Measurements from ENCODE around the gene FCER1G. TPM values are rescaled to one million over a fixed set of nuclear protein-coding genes. Genes with fewer than 3 reads are reported as not detected.
A peak's percentile ranks its signal among the peaks of the same experiment; 100 is the strongest.

The FCER1G gene
- total and polyA plus RNA-seq, 10 donors: 148 to 402 (median 243) TPM

DNA sequence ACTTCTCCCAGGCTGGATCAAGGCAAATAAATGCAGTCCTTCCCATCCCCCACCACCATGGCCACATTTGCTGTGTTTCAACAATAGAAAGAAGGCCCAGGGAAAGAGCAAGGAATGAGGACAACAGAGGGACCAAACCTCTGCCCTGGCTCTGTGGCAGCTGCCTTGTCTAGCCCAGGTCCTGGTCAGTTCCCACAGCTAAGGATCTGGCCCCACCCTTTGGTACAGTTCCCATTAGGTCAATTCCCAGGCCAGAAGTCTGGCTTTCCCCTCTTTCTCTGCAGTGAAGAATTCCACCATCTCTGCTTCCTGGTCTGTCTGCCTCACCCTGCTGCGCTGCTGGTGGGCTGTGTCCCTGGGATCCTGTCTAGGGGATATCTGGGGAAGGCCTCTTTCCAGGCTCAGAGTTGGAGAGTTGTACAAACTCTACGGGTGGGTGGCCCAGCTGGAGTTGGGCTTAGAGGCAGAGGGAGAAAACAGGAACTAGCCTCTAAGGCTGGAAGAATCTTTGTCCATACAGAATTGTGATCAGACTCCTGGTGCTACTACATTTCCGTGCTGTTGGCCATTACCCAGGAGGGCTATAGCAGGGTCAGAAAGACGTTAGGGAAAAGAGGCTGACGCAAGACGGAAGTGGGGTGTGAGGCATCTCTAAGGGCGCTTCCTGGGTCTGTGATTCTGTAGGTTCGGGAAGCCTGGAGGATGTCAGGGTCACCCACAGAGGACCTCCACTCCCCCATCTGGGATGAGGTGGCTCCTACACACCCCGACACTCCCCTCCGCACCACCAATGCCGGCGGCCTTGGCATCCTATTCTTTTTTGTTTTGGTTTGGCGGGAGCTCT lies 13.9 kb upstream of the FCER1G start:
- no peak for TF ChIP-seq POLR2A (IDR thresholded peaks at IDR 0.05)
- peak in 1 of 3 donors; percentile 37 for TF ChIP-seq POLR2AphosphoS5 (IDR thresholded peaks at IDR 0.05)
- TF ChIP-seq, protein P1, sequence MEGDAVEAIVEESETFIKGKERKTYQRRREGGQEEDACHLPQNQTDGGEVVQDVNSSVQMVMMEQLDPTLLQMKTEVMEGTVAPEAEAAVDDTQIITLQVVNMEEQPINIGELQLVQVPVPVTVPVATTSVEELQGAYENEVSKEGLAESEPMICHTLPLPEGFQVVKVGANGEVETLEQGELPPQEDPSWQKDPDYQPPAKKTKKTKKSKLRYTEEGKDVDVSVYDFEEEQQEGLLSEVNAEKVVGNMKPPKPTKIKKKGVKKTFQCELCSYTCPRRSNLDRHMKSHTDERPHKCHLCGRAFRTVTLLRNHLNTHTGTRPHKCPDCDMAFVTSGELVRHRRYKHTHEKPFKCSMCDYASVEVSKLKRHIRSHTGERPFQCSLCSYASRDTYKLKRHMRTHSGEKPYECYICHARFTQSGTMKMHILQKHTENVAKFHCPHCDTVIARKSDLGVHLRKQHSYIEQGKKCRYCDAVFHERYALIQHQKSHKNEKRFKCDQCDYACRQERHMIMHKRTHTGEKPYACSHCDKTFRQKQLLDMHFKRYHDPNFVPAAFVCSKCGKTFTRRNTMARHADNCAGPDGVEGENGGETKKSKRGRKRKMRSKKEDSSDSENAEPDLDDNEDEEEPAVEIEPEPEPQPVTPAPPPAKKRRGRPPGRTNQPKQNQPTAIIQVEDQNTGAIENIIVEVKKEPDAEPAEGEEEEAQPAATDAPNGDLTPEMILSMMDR (IDR thresholded peaks at IDR 0.05 in 8 of 11, conservative IDR thresholded peaks at IDR 0.05 in 3 of 11): no peak
- no peaks in the 10 kb centered on the region for H3K27me3 ChIP-seq (replicated peaks in 1 of 7)
- peak overlapping the region; percentile 93 to 97 (median 95) for H3K27ac ChIP-seq
- peak overlapping the region in 7 of 8 donors; percentile 70 to 88 (median 81) for H3K4me3 ChIP-seq
- WGBS, 5 donors: 49 to 64% (median 51%) methylated on average over 13 of the region's 13 CpGs
- intact Hi-C loops (cut with DNase I; ENCODE audit: low total_unique reads): no loop called here
- no peaks in the 10 kb centered on the region for H3K9me3 ChIP-seq
- peaks cover 0 to 31% (median 12%) of the 10 kb centered on the region in 6 donors for H3K36me3 ChIP-seq
- H3K4me1 ChIP-seq: peaks cover 55 to 97% (median 88%) of the 10 kb centered on the region in 6 donors
- DNase-seq: peak; percentile 84

DNA sequence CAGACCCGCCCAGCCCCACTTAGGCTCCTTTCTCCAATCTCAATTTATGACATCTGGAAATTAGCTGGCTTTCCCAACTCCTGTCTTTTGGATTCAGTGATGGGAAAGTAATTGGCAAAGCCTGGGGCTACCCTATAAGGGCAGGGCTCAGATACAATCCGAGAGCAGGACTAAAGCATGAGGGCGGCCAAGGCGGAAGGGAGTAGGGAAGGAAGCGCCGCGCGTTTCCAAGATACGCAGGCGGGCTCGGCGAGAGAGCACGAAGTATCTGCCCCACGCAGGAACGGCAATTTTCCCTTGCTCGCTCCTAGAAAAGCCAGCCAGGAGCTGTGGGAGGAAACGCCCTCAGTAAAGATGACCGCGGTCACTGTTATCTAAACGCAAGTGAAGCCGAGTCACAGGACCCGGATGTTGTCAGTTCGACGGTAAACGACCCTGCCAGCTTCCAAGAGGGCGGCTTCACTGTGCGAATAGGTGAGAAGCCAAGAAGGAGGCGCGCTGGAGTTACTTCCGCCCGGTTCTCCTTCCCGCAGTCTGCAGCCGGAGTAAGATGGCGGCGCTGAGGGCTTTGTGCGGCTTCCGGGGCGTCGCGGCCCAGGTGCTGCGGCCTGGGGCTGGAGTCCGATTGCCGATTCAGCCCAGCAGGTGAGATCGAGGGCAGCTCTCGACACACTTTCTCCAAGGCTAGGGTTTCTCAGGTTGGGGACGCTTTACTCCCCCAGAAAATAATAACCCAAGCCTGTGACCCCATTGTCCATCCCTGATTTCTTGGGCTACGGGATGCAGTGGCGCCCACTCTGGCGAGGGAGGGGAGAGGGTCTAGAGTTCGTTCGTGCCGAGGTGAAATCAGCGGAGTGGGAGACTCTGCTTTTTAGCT lies 13.0 kb upstream of the FCER1G start, which contains the start of gene NDUFS2:
Gene NDUFS2 (plus strand): TSS at position 532 of the 877 bp plus-strand sequence. CDS start 19 bp downstream, at position 551.
- Histone ChIP-seq H3K27ac (peak within 1 kb of the TSS; percentile 93 to 97 (median 95)), H3K36me3 (peaks cover 0 to 39% (median 21%) of the 10 kb centered on the region in 6 donors), H3K4me1 (peaks cover 46 to 97% (median 86%) of the 10 kb centered on the region in 6 donors), H3K27me3 (replicated peaks in 1 of 7) (no peaks in the 10 kb centered on the region), H3K4me3 (peak within 1 kb of the TSS; percentile 66 to 88 (median 80)), H3K9me3 (no peaks in the 10 kb centered on the region)
- intact Hi-C loops (cut with DNase I; ENCODE audit: low total_unique reads): no loop called here
- TF ChIP-seq, protein P1 (IDR thresholded peaks at IDR 0.05 in 8 of 11, conservative IDR thresholded peaks at IDR 0.05 in 3 of 11): peak in 3 of 11 experiments; percentile 13 to 24 (median 24)
- TF ChIP-seq POLR2A (IDR thresholded peaks at IDR 0.05) (peak; percentile 35 to 72 (median 40)), POLR2AphosphoS5 (IDR thresholded peaks at IDR 0.05) (peak; percentile 88 to 92 (median 92))
- 3 to 12% (median 4%) methylated on average over 31 to 53 of the region's 53 CpGs for WGBS, 5 donors
- DNase-seq: peak; percentile 99

DNA sequence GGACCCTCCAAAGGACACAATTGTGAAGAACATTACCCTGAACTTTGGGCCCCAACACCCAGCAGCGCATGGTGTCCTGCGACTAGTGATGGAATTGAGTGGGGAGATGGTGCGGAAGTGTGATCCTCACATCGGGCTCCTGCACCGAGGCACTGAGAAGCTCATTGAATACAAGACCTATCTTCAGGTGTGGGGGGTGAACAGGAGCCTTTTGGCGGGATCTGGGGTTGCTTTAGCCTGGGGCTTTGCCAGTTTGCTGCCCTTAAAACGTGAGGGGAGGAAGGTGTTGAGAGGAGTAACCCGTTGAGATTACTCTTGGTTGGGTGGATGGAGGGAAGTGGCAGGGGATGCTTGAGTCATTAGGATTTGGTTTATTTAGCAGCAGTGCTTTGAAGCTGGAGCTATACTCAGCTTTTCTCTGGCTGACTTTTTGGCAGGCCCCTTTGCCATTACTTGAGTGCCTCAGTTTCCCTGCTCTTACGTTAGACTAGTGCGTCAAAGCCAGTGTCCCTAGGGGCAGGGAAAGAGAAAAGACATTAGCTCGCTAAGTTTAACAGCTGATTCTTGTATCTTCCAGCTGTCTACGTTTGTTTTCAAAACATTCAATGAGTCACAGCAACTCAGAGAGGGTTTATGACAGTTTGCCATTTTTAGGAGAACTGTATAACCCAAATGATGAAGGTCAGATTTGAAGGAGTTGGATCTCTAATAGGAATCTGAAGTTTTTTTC lies 8.5 kb upstream of the FCER1G start:
- H3K4me3 ChIP-seq: peak overlapping the region in 1 of 8 donors; percentile 35
- H3K9me3 ChIP-seq: no peaks in the 10 kb centered on the region
- no peaks in the 10 kb centered on the region for H3K27me3 ChIP-seq (replicated peaks in 1 of 7)
- intact Hi-C loops (cut with DNase I; ENCODE audit: low total_unique reads): no loop called here
- 79 to 93% (median 90%) methylated on average over 12 of the region's 12 CpGs for WGBS, 5 donors
- DNase-seq: no peak
- peaks cover 11 to 84% (median 65%) of the 10 kb centered on the region in 6 donors for H3K36me3 ChIP-seq
- H3K27ac ChIP-seq: peak overlapping the region in 7 of 8 donors; percentile 47 to 97 (median 72)
- TF ChIP-seq POLR2AphosphoS5 (IDR thresholded peaks at IDR 0.05) (no peak), POLR2A (IDR thresholded peaks at IDR 0.05) (no peak)
- TF ChIP-seq, protein P1 (IDR thresholded peaks at IDR 0.05 in 8 of 11, conservative IDR thresholded peaks at IDR 0.05 in 3 of 11): no peak
- peaks cover 40 to 89% (median 69%) of the 10 kb centered on the region in 6 donors for H3K4me1 ChIP-seq
